ENCODE data around the gene SERTAD4. TPM values are rescaled to one million over a fixed set of nuclear protein-coding genes. Genes with fewer than 3 reads are reported as not detected.

Gene SERTAD4
- total RNA-seq, 2 experiments from 2014 or later, result not detected

DNA sequence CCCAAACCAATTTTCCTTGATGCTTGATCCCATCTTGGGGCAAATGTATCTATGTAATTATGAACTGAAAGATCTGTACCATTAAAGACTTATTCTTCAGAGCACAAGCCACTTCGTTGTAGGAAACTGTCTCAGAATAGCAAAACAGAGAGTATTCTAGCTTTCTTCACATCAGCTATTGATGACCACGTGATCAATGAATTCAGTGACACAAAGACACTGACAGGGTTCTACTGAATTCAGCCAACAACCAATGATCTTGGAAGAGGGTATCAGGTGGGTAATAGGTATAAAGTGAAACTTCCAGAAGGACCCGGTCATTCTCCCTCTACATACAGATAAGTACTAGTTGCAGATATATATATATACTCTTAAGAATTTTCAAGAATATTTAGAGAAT, 33.8 kb upstream of the SERTAD4 start:
- no peak for DNase-seq
- POLR2A ChIA-PET, result no interaction called here
- H3K4me3 Mint-ChIP-seq, result no peak overlapping the region
- H3K9me3 Mint-ChIP-seq, result no peaks in the 10 kb centered on the region
- intact Hi-C loops (cut with micrococcal nuclease), result no loop called here
- CTCF ChIA-PET, result no interaction called here
- no peaks in the 10 kb centered on the region for H3K36me3 Mint-ChIP-seq (ENCODE audit: low read depth)
- no peak for ATAC-seq
- H3K4me1 Mint-ChIP-seq (ENCODE audit: low read depth), result no peaks in the 10 kb centered on the region
- H3K27me3 Mint-ChIP-seq, result peaks cover 6% of the 10 kb centered on the region
- TF ChIP-seq, protein P1, sequence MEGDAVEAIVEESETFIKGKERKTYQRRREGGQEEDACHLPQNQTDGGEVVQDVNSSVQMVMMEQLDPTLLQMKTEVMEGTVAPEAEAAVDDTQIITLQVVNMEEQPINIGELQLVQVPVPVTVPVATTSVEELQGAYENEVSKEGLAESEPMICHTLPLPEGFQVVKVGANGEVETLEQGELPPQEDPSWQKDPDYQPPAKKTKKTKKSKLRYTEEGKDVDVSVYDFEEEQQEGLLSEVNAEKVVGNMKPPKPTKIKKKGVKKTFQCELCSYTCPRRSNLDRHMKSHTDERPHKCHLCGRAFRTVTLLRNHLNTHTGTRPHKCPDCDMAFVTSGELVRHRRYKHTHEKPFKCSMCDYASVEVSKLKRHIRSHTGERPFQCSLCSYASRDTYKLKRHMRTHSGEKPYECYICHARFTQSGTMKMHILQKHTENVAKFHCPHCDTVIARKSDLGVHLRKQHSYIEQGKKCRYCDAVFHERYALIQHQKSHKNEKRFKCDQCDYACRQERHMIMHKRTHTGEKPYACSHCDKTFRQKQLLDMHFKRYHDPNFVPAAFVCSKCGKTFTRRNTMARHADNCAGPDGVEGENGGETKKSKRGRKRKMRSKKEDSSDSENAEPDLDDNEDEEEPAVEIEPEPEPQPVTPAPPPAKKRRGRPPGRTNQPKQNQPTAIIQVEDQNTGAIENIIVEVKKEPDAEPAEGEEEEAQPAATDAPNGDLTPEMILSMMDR (IDR thresholded peaks at IDR 0.05), result no peak
- no peak overlapping the region for H3K27ac Mint-ChIP-seq

DNA sequence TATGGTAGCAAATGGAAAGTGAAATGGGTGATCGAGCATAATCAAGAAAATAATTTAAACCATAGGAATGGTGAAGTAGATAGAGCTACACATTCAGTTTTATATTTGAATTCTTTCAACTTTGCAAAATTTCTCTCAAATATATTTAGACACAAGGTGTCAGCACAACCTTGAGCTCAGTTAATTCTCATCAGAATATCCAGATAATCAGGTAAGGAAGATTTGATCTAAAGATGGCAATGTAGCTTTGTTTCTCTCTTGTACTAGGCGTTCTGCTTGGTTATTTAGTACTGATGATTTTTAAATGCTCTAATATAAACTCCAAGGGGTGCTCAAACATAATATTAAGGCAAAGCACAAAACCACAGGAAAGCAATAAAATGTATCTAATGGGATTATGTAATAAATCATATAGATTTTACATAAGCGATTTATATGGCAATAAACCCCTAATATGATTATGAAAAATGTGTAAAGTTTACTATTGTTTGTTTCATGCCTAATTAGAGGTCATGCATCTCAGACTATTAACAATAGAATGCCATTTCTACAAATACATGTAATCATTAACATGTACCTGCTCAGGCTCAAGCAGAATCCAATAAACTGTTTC, 32.4 kb upstream of the SERTAD4 start:
- ATAC-seq (no peak), DNase-seq (no peak)
- Mint-ChIP-seq H3K9me3 (no peaks in the 10 kb centered on the region), H3K4me1 (ENCODE audit: low read depth) (no peaks in the 10 kb centered on the region), H3K27ac (no peak overlapping the region), H3K4me3 (no peak overlapping the region), H3K27me3 (peaks cover 7% of the 10 kb centered on the region), H3K36me3 (ENCODE audit: low read depth) (no peaks in the 10 kb centered on the region)
- POLR2A ChIA-PET, result no interaction called here
- CTCF ChIA-PET, result interaction anchor here (1.0 kb wide), 1 partner anchor 111 kb away, joined by 6 read pairs; no protein-coding TSS in a partner anchor
- TF ChIP-seq, protein P1 (IDR thresholded peaks at IDR 0.05), result no peak
- intact Hi-C loops (cut with micrococcal nuclease), result no loop called here

DNA sequence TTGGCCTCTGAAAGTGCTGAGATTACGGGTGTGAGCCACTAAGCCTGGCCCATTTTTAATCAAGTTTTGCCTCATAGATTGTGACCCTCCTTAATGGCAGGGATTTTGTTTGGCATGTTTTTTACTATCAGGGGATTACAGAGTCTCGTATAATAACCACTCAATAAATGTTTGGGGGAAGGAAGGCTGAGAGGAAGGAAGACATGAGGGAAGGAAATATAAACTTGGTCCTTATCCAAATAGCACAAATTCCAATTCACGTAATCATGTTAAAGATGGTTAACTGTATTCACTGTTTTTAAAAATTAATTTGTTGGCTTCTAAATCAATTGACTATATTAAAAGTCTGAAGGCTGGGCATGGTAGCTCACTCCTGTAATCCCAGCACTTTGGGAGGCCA, 30.9 kb upstream of the SERTAD4 start:
- Mint-ChIP-seq H3K4me1 (ENCODE audit: low read depth) (no peaks in the 10 kb centered on the region), H3K4me3 (no peak overlapping the region), H3K9me3 (no peaks in the 10 kb centered on the region), H3K27ac (no peak overlapping the region), H3K27me3 (peaks cover 10% of the 10 kb centered on the region), H3K36me3 (ENCODE audit: low read depth) (no peaks in the 10 kb centered on the region)
- TF ChIP-seq, protein P1 (IDR thresholded peaks at IDR 0.05), result no peak
- DNase-seq, result no peak
- ChIA-PET CTCF (no interaction called here), POLR2A (no interaction called here)
- intact Hi-C loops (cut with micrococcal nuclease), result no loop called here
- ATAC-seq, result no peak

DNA sequence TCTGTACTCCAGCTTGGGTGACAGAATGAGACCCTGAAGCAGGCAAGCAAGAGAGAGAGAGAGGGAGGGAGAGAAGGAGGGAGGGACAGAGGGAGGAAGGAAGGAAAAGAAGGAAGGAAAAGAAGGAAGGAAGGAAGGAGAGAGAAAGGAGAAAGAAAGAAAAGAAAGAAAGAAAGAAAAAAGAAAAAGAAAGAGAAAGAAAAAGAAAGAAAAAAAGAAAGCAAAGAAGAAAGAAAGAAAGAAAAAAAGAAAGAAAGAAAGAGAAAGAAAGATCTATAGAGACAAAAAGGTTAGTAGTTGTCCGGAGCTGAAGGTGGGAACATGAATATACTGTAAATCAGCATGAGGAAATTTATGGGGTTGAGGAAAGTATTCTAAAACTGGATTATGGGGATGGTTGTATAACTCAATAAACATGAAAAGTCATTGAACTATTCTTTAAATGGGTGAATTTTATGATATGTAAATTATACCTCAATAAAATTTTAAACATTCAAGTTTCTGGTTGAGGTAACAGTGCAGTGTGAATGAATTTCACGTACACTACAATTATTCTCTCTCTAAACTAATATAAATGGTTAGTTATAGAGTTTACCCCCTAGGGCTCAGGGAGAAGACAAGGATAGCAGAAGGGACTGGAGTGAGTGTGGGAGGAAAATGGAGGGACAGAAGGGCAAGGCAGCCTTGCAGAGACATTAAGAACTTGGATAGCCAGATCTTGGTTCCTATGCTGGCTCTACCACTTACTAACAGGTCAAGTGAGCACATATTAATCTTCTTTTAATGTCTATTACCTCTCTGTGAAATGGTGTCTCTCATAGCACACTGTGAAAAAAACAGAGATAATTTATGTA, 24.8 kb upstream of the SERTAD4 start:
- DNase-seq, result no peak

More for the DNA sequence above, 24.8 kb upstream of the SERTAD4 start:
- intact Hi-C loops (cut with micrococcal nuclease), result no loop called here
- no peak overlapping the region for H3K4me3 Mint-ChIP-seq
- ATAC-seq, result no peak
- H3K36me3 Mint-ChIP-seq (ENCODE audit: low read depth), result no peaks in the 10 kb centered on the region
- POLR2A ChIA-PET, result no interaction called here
- no peak overlapping the region for H3K27ac Mint-ChIP-seq
- CTCF ChIA-PET, result no interaction called here
- TF ChIP-seq, protein P1 (IDR thresholded peaks at IDR 0.05), result peak; percentile 33
- H3K4me1 Mint-ChIP-seq (ENCODE audit: low read depth), result no peaks in the 10 kb centered on the region
- H3K27me3 Mint-ChIP-seq, result peaks cover 19% of the 10 kb centered on the region
- H3K9me3 Mint-ChIP-seq, result no peaks in the 10 kb centered on the region

All from activated CD8-positive, alpha-beta T cell treated with anti-CD3 and anti-CD28 coated beads for 36 hours (primary cell).